Endothelial cell (in vitro differentiated cells): ENCODE measurements around the gene ORC3. TPM values are rescaled to one million over a fixed set of nuclear protein-coding genes. Genes with fewer than 3 reads are reported as not detected.

Source experiments
- DNase-seq: peaks from one replicate; pipeline ENCODE4 v3.0.0; 2021; ENCODE audit warnings: low spot score
- H3K27ac Mint-ChIP-seq: one replicate; pipeline ENCODE4 v1.8.0; 2021; ENCODE audit warnings: mixed read lengths, inconsistent platforms; ENCODE audit not compliant: unreplicated experiment
- H3K27me3 Mint-ChIP-seq: one replicate; pipeline ENCODE4 v1.8.0; 2021; ENCODE audit warnings: mild to moderate bottlenecking, moderate library complexity, mixed read lengths, inconsistent platforms; ENCODE audit not compliant: unreplicated experiment
- H3K36me3 Mint-ChIP-seq: one replicate; pipeline ENCODE4 v1.8.0; 2021; ENCODE audit warnings: mild to moderate bottlenecking, low read depth, mixed read lengths, inconsistent platforms; ENCODE audit not compliant: unreplicated experiment
- H3K4me1 Mint-ChIP-seq: one replicate; pipeline ENCODE4 v1.8.0; 2021; ENCODE audit warnings: mild to moderate bottlenecking, mixed read lengths, inconsistent platforms; ENCODE audit not compliant: unreplicated experiment
- H3K4me3 Mint-ChIP-seq: one replicate; pipeline ENCODE4 v1.8.0; 2021; ENCODE audit warnings: mild to moderate bottlenecking, mixed read lengths, inconsistent platforms; ENCODE audit not compliant: unreplicated experiment
- H3K9me3 Mint-ChIP-seq: one replicate; pipeline ENCODE4 v1.8.0; 2021; ENCODE audit warnings: mixed read lengths, inconsistent platforms; ENCODE audit not compliant: unreplicated experiment
- total RNA-seq: library from RNA; stranded (reverse); fragmentation: NEBNext Ultra II Directional; extraction: Animal tissue kit (Norgen Biotek cat#: 25700); gene quantifications from one replicate; pipeline ENCODE4 v1.2.1, GENCODE V29; 2021; ENCODE audit not compliant: unreplicated experiment
- TF ChIP-seq, protein P1 (sequence below): fragments of 200-600 bp; sonication (generic); IDR thresholded peaks from one replicate; pipeline ENCODE4 v1.5.0; 2021; ENCODE audit warnings: antibody characterized with exemption; ENCODE audit not compliant: unreplicated experiment

ORC3 gene
- total RNA-seq, 1 donor from 2014 or later, result 22.5 TPM

DNA sequence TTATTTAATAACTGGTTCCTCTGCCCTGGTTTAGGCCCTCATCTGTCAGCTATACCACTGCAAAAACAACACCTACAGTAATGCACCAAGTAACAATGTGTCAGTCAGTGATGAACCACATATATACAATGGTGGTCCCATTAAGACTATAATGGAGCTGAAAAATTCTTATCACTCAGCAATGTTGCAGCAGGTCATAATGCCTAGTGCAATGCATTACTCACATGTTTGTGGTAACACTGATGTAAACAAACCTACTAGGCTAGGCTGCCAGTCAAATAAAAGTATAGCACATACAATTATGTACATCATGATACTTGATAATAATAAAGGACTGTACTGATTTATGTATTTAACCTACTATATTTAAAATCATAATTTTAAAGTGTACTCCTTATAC is 31.5 kb upstream of the ORC3 start:
- H3K27me3 Mint-ChIP-seq, result no peaks in the 10 kb centered on the region
- H3K4me3 Mint-ChIP-seq, result no peak overlapping the region
- TF ChIP-seq, protein P1, sequence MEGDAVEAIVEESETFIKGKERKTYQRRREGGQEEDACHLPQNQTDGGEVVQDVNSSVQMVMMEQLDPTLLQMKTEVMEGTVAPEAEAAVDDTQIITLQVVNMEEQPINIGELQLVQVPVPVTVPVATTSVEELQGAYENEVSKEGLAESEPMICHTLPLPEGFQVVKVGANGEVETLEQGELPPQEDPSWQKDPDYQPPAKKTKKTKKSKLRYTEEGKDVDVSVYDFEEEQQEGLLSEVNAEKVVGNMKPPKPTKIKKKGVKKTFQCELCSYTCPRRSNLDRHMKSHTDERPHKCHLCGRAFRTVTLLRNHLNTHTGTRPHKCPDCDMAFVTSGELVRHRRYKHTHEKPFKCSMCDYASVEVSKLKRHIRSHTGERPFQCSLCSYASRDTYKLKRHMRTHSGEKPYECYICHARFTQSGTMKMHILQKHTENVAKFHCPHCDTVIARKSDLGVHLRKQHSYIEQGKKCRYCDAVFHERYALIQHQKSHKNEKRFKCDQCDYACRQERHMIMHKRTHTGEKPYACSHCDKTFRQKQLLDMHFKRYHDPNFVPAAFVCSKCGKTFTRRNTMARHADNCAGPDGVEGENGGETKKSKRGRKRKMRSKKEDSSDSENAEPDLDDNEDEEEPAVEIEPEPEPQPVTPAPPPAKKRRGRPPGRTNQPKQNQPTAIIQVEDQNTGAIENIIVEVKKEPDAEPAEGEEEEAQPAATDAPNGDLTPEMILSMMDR, result no peak
- no peaks in the 10 kb centered on the region for H3K4me1 Mint-ChIP-seq
- H3K9me3 Mint-ChIP-seq, result no peaks in the 10 kb centered on the region
- H3K36me3 Mint-ChIP-seq, result peaks cover 5% of the 10 kb centered on the region
- H3K27ac Mint-ChIP-seq, result no peak overlapping the region
- DNase-seq, result no peak

DNA sequence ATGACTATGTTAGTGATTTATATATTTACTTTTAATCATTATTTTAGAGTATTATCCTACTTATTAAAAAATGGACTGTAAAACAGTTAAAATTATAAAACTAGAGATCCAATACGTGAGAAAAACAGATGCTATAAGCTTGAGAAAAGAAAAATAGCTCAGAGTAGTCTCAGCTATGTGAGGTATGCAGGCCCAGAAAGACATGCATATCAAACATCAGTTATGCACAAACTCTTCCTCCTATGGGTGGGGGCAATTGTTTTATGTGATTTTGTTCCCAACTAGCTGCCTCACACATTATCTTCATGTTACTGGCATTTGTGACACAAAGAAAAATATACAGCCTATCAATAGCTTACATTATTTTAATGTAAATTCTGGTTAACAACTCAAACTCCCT is 28.9 kb upstream of the ORC3 start:
- Mint-ChIP-seq H3K27ac (no peak overlapping the region), H3K36me3 (peaks cover 4% of the 10 kb centered on the region), H3K27me3 (no peaks in the 10 kb centered on the region), H3K4me1 (no peaks in the 10 kb centered on the region), H3K9me3 (no peaks in the 10 kb centered on the region), H3K4me3 (no peak overlapping the region)
- DNase-seq, result no peak
- TF ChIP-seq, protein P1, result no peak

DNA sequence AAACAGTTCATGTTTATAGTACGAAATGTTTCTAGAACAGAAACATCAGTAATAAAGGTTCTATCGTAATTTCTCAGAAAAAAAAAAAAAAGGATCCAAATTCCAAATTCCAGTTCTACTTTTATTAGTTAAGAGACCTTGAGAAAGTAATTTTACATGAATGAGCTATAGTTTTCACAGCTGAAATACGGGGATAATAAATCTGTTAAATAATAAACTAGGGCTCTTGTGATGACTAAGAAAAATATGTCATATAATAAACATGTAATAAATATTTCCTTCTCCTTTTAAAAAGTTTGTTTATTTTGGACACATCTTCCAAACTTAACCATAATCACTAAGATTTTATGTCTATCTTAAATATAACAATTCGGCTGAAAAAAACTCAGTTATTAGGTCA is 17.9 kb upstream of the ORC3 start:
- peaks cover 8% of the 10 kb centered on the region for H3K27me3 Mint-ChIP-seq
- no peak overlapping the region for H3K27ac Mint-ChIP-seq
- peaks cover 36% of the 10 kb centered on the region for H3K4me1 Mint-ChIP-seq
- TF ChIP-seq, protein P1, result no peak
- DNase-seq, result no peak
- peaks cover 26% of the 10 kb centered on the region for H3K36me3 Mint-ChIP-seq
- H3K4me3 Mint-ChIP-seq, result no peak overlapping the region
- H3K9me3 Mint-ChIP-seq, result no peaks in the 10 kb centered on the region

DNA sequence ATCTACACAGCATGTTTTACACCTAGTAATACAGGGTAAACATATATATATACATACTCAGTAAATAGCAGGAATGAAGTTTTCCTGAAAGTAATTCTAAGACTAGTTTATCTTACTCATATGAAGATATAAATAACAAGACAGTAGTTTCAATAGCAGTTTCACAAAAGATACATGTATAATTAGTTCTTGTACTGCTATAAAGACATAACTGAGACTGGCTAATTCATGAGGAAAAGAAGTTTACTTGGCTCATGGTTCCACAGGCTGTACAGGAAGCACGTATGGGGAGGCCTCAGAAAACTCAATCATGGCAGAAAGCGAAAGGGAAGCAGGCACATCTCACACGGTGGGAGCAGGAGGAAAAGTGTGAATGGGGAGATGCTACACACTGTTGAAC is 17.1 kb upstream of the ORC3 start:
- DNase-seq, result no peak
- TF ChIP-seq, protein P1, result no peak
- peaks cover 36% of the 10 kb centered on the region for H3K4me1 Mint-ChIP-seq
- H3K27me3 Mint-ChIP-seq, result peaks cover 8% of the 10 kb centered on the region
- peak overlapping the region; percentile 34 for H3K27ac Mint-ChIP-seq
- H3K4me3 Mint-ChIP-seq, result peak overlapping the region; percentile 42
- no peaks in the 10 kb centered on the region for H3K9me3 Mint-ChIP-seq
- H3K36me3 Mint-ChIP-seq, result peaks cover 26% of the 10 kb centered on the region

DNA sequence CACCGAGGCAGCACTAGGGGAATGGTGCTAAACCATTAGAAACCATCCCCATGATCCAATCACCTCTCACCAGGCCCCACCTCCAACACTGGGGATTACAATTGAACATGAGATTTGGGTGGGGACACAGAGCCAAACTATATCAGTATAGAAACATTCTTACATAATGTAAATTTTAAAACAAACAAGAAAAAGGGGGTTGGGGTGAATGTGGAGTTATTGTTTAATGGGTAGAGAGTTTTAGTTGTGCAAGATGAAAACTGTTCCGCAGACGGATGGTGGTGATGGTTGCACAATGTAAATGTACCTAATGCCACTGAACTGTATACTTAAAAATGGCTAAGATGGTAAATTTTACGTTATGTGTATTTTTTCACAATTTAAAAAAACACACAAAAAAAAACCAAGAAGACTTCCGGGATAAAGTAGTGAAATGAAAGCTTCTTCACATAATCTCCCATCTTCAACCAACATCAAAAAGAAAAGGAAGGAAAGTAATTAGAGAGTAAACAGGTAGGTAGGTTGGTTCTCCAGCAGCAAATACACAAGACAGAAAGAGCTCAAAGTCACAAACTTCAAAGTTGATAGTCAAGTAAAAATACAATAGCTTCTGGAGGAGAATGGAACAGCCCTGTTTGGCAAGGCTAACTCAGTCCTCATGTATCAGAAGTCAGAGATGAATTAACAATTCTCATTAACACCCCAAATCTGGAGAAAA is 16.5 kb upstream of the ORC3 start:
- Mint-ChIP-seq H3K27ac (peak overlapping the region; percentile 84), H3K27me3 (peaks cover 8% of the 10 kb centered on the region), H3K4me1 (peaks cover 36% of the 10 kb centered on the region), H3K36me3 (peaks cover 26% of the 10 kb centered on the region), H3K4me3 (peak overlapping the region; percentile 42), H3K9me3 (no peaks in the 10 kb centered on the region)
- no peak for DNase-seq
- TF ChIP-seq, protein P1, result no peak
